Measurements from ENCODE around the gene PCGF3. TPM values are rescaled to one million over a fixed set of nuclear protein-coding genes. Genes with fewer than 3 reads are reported as not detected.

PCGF3 gene
- total RNA-seq, 2 donors from 2014 or later, result 59.0 to 135 TPM

DNA sequence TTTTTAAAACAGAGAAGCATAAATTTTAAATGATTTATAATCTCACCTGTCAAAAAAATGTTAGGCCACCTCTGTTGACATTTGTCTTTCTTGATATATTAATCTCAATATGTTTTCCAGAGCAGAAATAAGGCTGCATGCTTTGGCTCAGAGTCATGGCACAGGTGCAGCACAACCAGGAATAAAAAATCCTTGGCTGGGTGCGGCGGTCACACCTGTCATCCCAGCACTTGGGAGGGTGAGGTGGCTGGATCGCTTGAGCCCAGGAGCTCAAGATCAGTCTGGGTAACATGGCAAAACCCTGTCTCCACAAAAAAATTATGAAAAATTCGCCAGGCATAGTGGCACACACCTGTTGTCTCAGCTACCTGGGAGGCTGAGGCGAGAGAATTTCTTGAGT lies 102.2 kb downstream of the PCGF3 start:
- WGBS, result 66% methylated on average over 5 of the region's 5 CpGs
- no peak for DNase-seq (ENCODE audit: low spot score)
- Histone ChIP-seq H3K4me3 (no peak overlapping the region), H3K36me3 (no peaks in the 10 kb centered on the region), H3K4me1 (replicated peaks) (no peaks in the 10 kb centered on the region), H3K27ac (no peak overlapping the region), H3K27me3 (replicated peaks; ENCODE audit: insufficient read depth) (no peaks in the 10 kb centered on the region), H3K9me3 (no peaks in the 10 kb centered on the region)
- no peak for TF ChIP-seq CTCF (IDR thresholded peaks at IDR 0.05)
- no peak for TF ChIP-seq POLR2AphosphoS5 (IDR thresholded peaks at IDR 0.05)
- TF ChIP-seq POLR2A (IDR thresholded peaks at IDR 0.05), result no peak
- intact Hi-C loops (cut with DNase I), result no loop called here

GRCh38 chr4:808860-809570 lies 103.4 kb downstream of the PCGF3 start:
- Histone ChIP-seq H3K36me3 (no peaks in the 10 kb centered on the region), H3K4me3 (no peak overlapping the region), H3K9me3 (no peaks in the 10 kb centered on the region), H3K27me3 (replicated peaks; ENCODE audit: insufficient read depth) (peaks cover 3% of the 10 kb centered on the region), H3K27ac (no peak overlapping the region), H3K4me1 (replicated peaks) (no peaks in the 10 kb centered on the region)
- TF ChIP-seq POLR2A (IDR thresholded peaks at IDR 0.05), result no peak
- no peak for TF ChIP-seq POLR2AphosphoS5 (IDR thresholded peaks at IDR 0.05)
- no peak for TF ChIP-seq CTCF (IDR thresholded peaks at IDR 0.05)
- no peak for DNase-seq (ENCODE audit: low spot score)
- intact Hi-C loops (cut with DNase I), result no loop called here
- WGBS, result 67% methylated on average over 30 of the region's 30 CpGs

GRCh38 chr4:813900-814299 lies 108.3 kb downstream of the PCGF3 start:
- intact Hi-C loops (cut with DNase I), result no loop called here
- Histone ChIP-seq H3K36me3 (no peaks in the 10 kb centered on the region), H3K27ac (no peak overlapping the region), H3K4me1 (replicated peaks) (no peaks in the 10 kb centered on the region), H3K9me3 (no peaks in the 10 kb centered on the region), H3K4me3 (no peak overlapping the region), H3K27me3 (replicated peaks; ENCODE audit: insufficient read depth) (peaks cover 8% of the 10 kb centered on the region)
- TF ChIP-seq POLR2AphosphoS5 (IDR thresholded peaks at IDR 0.05) (no peak), POLR2A (IDR thresholded peaks at IDR 0.05) (no peak), CTCF (IDR thresholded peaks at IDR 0.05) (no peak)
- WGBS, result 62% methylated on average over 10 of the region's 10 CpGs
- no peak for DNase-seq (ENCODE audit: low spot score)

- no peaks in the 10 kb centered on the region for H3K9me3 ChIP-seq
- H3K27me3 ChIP-seq (replicated peaks; ENCODE audit: insufficient read depth), result peaks cover 8% of the 10 kb centered on the region
- 71% methylated on average over 14 of the region's 14 CpGs for WGBS
- H3K27ac ChIP-seq, result no peak overlapping the region
- TF ChIP-seq POLR2AphosphoS5 (IDR thresholded peaks at IDR 0.05) (no peak), CTCF (IDR thresholded peaks at IDR 0.05) (no peak), POLR2A (IDR thresholded peaks at IDR 0.05) (no peak)
- no peak for DNase-seq (ENCODE audit: low spot score)
- intact Hi-C loops (cut with DNase I), result no loop called here
- H3K4me1 ChIP-seq (replicated peaks), result no peaks in the 10 kb centered on the region
- H3K36me3 ChIP-seq, result no peaks in the 10 kb centered on the region
- no peak overlapping the region for H3K4me3 ChIP-seq
These were observed 108.7 kb downstream of the PCGF3 start for GRCh38 chr4:814312-814850.

All from prostate gland (tissue), 2 donors.